H9 (cell line): ENCODE data around the gene CCDC93. TPM values are rescaled to one million over a fixed set of nuclear protein-coding genes. Genes with fewer than 3 reads are reported as not detected.

Experiments
- DNase-seq: peaks from one replicate; pipeline ENCODE4 v3.0.0-alpha.2; 2017
- H2AFZ ChIP-seq: one replicate; pipeline ENCODE4 v1.6.1; 2013; ENCODE audit warnings: mild to moderate bottlenecking, low read length, control low read depth, moderate library complexity
- H2AK5ac ChIP-seq: 2 replicates; pipeline ENCODE4 v1.6.1; 2013; ENCODE audit warnings: low read length, control low read depth, mixed read lengths; ENCODE audit not compliant: insufficient read length
- H2BK120ac ChIP-seq: one replicate; pipeline ENCODE4 v1.6.1; 2013; ENCODE audit warnings: low read depth, mild to moderate bottlenecking, low read length, control low read depth, inconsistent platforms; ENCODE audit not compliant: poor library complexity, severe bottlenecking
- H2BK12ac ChIP-seq: 2 replicates; pipeline ENCODE4 v1.6.1; 2013; ENCODE audit warnings: low read length, control low read depth, mixed read lengths, low read depth; ENCODE audit not compliant: insufficient read length
- H2BK15ac ChIP-seq: 2 replicates; pipeline ENCODE4 v1.6.1; 2013; ENCODE audit warnings: low read depth, low read length, control low read depth
- H2BK20ac ChIP-seq: one replicate; pipeline ENCODE4 v1.6.1; 2013; ENCODE audit warnings: low read depth, mild to moderate bottlenecking, low read length, control low read depth, inconsistent platforms; ENCODE audit not compliant: poor library complexity, severe bottlenecking
- H2BK5ac ChIP-seq: 2 replicates; pipeline ENCODE4 v1.6.1; 2013; ENCODE audit warnings: low read length, control low read depth, mixed read lengths; ENCODE audit not compliant: insufficient read length
- H3K14ac ChIP-seq: 2 replicates; pipeline ENCODE4 v1.6.1; 2013; ENCODE audit warnings: low read length, control low read depth; ENCODE audit not compliant: insufficient read depth
- H3K18ac ChIP-seq: 2 replicates; pipeline ENCODE4 v1.6.1; 2013; ENCODE audit warnings: low read depth, mild to moderate bottlenecking, mixed read lengths, low read length, control low read depth; ENCODE audit not compliant: insufficient read length
- H3K23ac ChIP-seq: 2 replicates; pipeline ENCODE4 v1.6.1; 2013; ENCODE audit warnings: low read length, control low read depth, mixed read lengths, low read depth; ENCODE audit not compliant: insufficient read length
- H3K23me2 ChIP-seq: 2 replicates; pipeline ENCODE4 v1.6.1; 2013; ENCODE audit warnings: low read depth, mild to moderate bottlenecking, mixed read lengths, low read length, control low read depth; ENCODE audit not compliant: insufficient read length, poor library complexity, severe bottlenecking
- H3K27ac ChIP-seq: 2 replicates; pipeline ENCODE4 v1.5.1; 2013; ENCODE audit warnings: low read length, control low read depth, mixed read lengths, low read depth; ENCODE audit not compliant: insufficient read length
- H3K27me3 ChIP-seq: 2 replicates; pipeline ENCODE4 v1.6.1; 2013; ENCODE audit warnings: low read length, control low read depth, inconsistent platforms; ENCODE audit not compliant: insufficient read depth
- H3K4ac ChIP-seq: 2 replicates; pipeline ENCODE4 v1.6.1; 2013; ENCODE audit warnings: low read depth, mild to moderate bottlenecking, control low read depth, inconsistent platforms, low read length, moderate library complexity
- H3K4me1 ChIP-seq: 2 replicates; pipeline ENCODE4 v1.6.1; 2013; ENCODE audit warnings: low read length, control low read depth, inconsistent platforms; ENCODE audit not compliant: insufficient read depth
- H3K4me2 ChIP-seq: 2 replicates; pipeline ENCODE4 v1.6.1; 2013; ENCODE audit warnings: low read length, control low read depth, mixed read lengths; ENCODE audit not compliant: insufficient read length, insufficient read depth
- H3K56ac ChIP-seq: 2 replicates; pipeline ENCODE4 v1.6.1; 2013; ENCODE audit warnings: low read depth, mild to moderate bottlenecking, mixed read lengths, low read length, control low read depth; ENCODE audit not compliant: insufficient read length
- H3K79me1 ChIP-seq: 2 replicates; pipeline ENCODE4 v1.6.1; 2013; ENCODE audit warnings: low read depth, mild to moderate bottlenecking, moderate library complexity, low read length, control low read depth, inconsistent platforms; ENCODE audit not compliant: insufficient read depth, poor library complexity, severe bottlenecking
- H3K79me2 ChIP-seq: 2 replicates; pipeline ENCODE4 v1.6.1; 2013; ENCODE audit warnings: low read length, control low read depth, inconsistent platforms; ENCODE audit not compliant: insufficient read depth
- H3K9ac ChIP-seq: 2 replicates; pipeline ENCODE4 v1.6.1; 2013; ENCODE audit warnings: low read length, control low read depth, mixed read lengths; ENCODE audit not compliant: insufficient read length; ENCODE audit errors: extremely low read depth
- H3K9me3 ChIP-seq: one replicate; pipeline ENCODE4 v1.6.1; 2013; ENCODE audit warnings: low read depth, low read length, inconsistent platforms; ENCODE audit not compliant: control insufficient read depth
- H3T11ph ChIP-seq: one replicate; pipeline ENCODE4 v1.6.1; 2013; ENCODE audit warnings: mild to moderate bottlenecking, low read length, control low read depth, inconsistent platforms
- H4K20me1 ChIP-seq: one replicate; pipeline ENCODE4 v1.6.1; 2013; ENCODE audit not compliant: control insufficient read depth, insufficient read length, insufficient read depth
- H4K5ac ChIP-seq: 2 replicates; pipeline ENCODE4 v1.6.1; 2013; ENCODE audit warnings: low read depth, mild to moderate bottlenecking, mixed read lengths, low read length, control low read depth; ENCODE audit not compliant: insufficient read length
- H4K8ac ChIP-seq: replicated peaks from 2 replicates; pipeline ENCODE4 v1.6.1; 2013; ENCODE audit warnings: low read length, control low read depth, mixed read lengths, low read depth; ENCODE audit not compliant: insufficient read length
- H4K91ac ChIP-seq: 2 replicates; pipeline ENCODE4 v1.6.1; 2013; ENCODE audit warnings: low read depth, mild to moderate bottlenecking, moderate library complexity, mixed read lengths, low read length, control low read depth; ENCODE audit not compliant: insufficient read length
- H3K27ac Mint-ChIP-seq, 3 experiments: 2 replicates in 2 of 3; 3 replicates in 1 of 3; pipeline ENCODE4 v1.8.0; 2020 to 2021; ENCODE audit warnings: mixed read lengths in 3 of 3, mild to moderate bottlenecking in 1 of 3, moderate library complexity in 1 of 3
- H3K27me3 Mint-ChIP-seq: 2 replicates; pipeline ENCODE4 v1.8.0; 2021; ENCODE audit warnings: low read depth, mild to moderate bottlenecking, moderate library complexity, mixed read lengths
- H3K36me3 Mint-ChIP-seq, 3 experiments: 2 replicates in 2 of 3; 3 replicates in 1 of 3; pipeline ENCODE4 v1.8.0; 2020 to 2021; ENCODE audit warnings: low read depth in 3 of 3, mixed read lengths in 3 of 3; ENCODE audit not compliant: insufficient read depth in 1 of 3
- H3K4me1 Mint-ChIP-seq, 2 experiments: 2 replicates each; pipeline ENCODE4 v1.8.0; 2020; ENCODE audit warnings: mixed read lengths in 2 of 2
- H3K4me3 Mint-ChIP-seq, 2 experiments: 2 replicates in 1 of 2; 3 replicates in 1 of 2; pipeline ENCODE4 v1.8.0; 2020 to 2021; ENCODE audit warnings: mild to moderate bottlenecking in 2 of 2, mixed read lengths in 2 of 2, moderate library complexity in 1 of 2
- H3K9me3 Mint-ChIP-seq, 2 experiments: 2 replicates in 1 of 2; 3 replicates in 1 of 2; pipeline ENCODE4 v1.8.0; 2020; ENCODE audit warnings: mild to moderate bottlenecking in 2 of 2, mixed read lengths in 2 of 2, moderate library complexity in 1 of 2
- CTCF ChIP-seq: fragments of 200-600 bp; sonication (generic); conservative IDR thresholded peaks from 3 replicates; pipeline ENCODE4 v1.8.0; 2021; ENCODE audit warnings: antibody characterized with exemption, mild to moderate bottlenecking
- WGBS: extraction: QIAGEN DNeasy Blood & Tissue Kit; methylation state at CpG from one replicate; pipeline ENCODE4 v1.1.7; 2013; ENCODE audit warnings: missing lambda C conversion rate, low lambda C conversion rate, mixed read lengths; ENCODE audit not compliant: insufficient read length; ENCODE audit errors: extremely low coverage; 5-methylcytosine and 5-hydroxymethylcytosine counted together
- long read RNA-seq: library from polyadenylated mRNA; unstranded; transcript quantifications from one replicate; pipeline ENCODE4 v2.0.0, GENCODE V29; 2020
- total RNA-seq: library from RNA; stranded (reverse); gene quantifications from 2 replicates; pipeline ENCODE4 v1.2.1, GENCODE V29; 2021

Gene CCDC93
- total RNA-seq = 16.4 and 16.9 TPM in 2 replicates
- long read RNA-seq, full-length matches to known transcripts = 13 of 76 reads
- long read RNA-seq, partial matches to known transcripts = 45 of 76 reads
- long read RNA-seq, other reads (novel, unspliced or antisense) = 18 of 76 reads

- Histone ChIP-seq H2BK12ac (no peak within 1 kb of the TSS), H2BK20ac (no peak within 1 kb of the TSS), H3K79me2 (peaks cover 8% of the 10 kb centered on the region), H4K20me1 (no peaks in the 10 kb centered on the region), H3K4me1 (no peaks in the 10 kb centered on the region; the same call in 1 of the 2 replicates), H3K56ac (no peak within 1 kb of the TSS), H2BK15ac (no peak within 1 kb of the TSS), H2AFZ (peak within 1 kb of the TSS; percentile 94), H3K18ac (no peak within 1 kb of the TSS), H3K27ac (no peak within 1 kb of the TSS), H2BK5ac (no peak within 1 kb of the TSS), H3K4ac (no peak within 1 kb of the TSS), H4K8ac (no peak within 1 kb of the TSS), H4K5ac (no peak within 1 kb of the TSS), H3K9ac (no peak within 1 kb of the TSS), H3K79me1 (no peaks in the 10 kb centered on the region), H3K23ac (no peak within 1 kb of the TSS), H3K27me3 (peaks cover 6% of the 10 kb centered on the region; the same call in 1 of the 2 replicates), H3K9me3 (no peaks in the 10 kb centered on the region), H3K14ac (0 out of 2 replicates have a peak within 1 kb of the TSS, but pooled peaks have one; percentile 16), H3K4me2 (peak within 1 kb of the TSS; percentile 89), H4K91ac (no peak within 1 kb of the TSS), H3K23me2 (peaks cover 7% of the 10 kb centered on the region), H2BK120ac (no peak within 1 kb of the TSS), H3T11ph (no peak within 1 kb of the TSS), H2AK5ac (no peak within 1 kb of the TSS)
- Mint-ChIP-seq H3K27ac (peak within 1 kb of the TSS in 2 of 3 experiments; percentile 23 to 74; a peak in 2 of 7 replicates), H3K9me3 (peaks cover 3% of the 10 kb centered on the region in 2 experiments; a peak in 3 of 5 replicates), H3K27me3 (peaks cover 33% of the 10 kb centered on the region), H3K4me3 (peak within 1 kb of the TSS; percentile 89 to 95), H3K4me1 (peaks cover 12 to 17% of the 10 kb centered on the region in 2 experiments), H3K36me3 (no peaks in the 10 kb centered on the region)
- DNase-seq = peak; percentile 89
- TF ChIP-seq CTCF = no peak
- no CpG with 5 or more reads among the region's 71 CpGs for WGBS
Measured at GRCh38 chr2:118013724-118014491, at the start of gene CCDC93. TSS of gene CCDC93 (minus strand) at chr2:118014070. CDS start at chr2:118013995, 75 bp downstream.
